Body of pancreas (tissue), 4 donors: ENCODE data around the gene PIP5KL1.

ENCODE experiments used
- POLR2A ChIP-seq, 3 donors: fragments of 450-650 bp; IDR thresholded peaks; one replicate each; pipeline ENCODE4 v1.6.1; 2016; ENCODE audit warnings: antibody characterized with exemption in 3 of 3, mild to moderate bottlenecking in 2 of 3
- TF ChIP-seq, protein P1 (sequence below), 7 experiments: fragments of 450-650 bp in 4 of 7; fragments of 200-600 bp in 3 of 7; sonication (generic) in 3 of 7; IDR thresholded peaks; one replicate each; pipeline ENCODE4 v1.5.1; 2016 to 2019; ENCODE audit warnings: antibody characterized with exemption in 7 of 7

DNA sequence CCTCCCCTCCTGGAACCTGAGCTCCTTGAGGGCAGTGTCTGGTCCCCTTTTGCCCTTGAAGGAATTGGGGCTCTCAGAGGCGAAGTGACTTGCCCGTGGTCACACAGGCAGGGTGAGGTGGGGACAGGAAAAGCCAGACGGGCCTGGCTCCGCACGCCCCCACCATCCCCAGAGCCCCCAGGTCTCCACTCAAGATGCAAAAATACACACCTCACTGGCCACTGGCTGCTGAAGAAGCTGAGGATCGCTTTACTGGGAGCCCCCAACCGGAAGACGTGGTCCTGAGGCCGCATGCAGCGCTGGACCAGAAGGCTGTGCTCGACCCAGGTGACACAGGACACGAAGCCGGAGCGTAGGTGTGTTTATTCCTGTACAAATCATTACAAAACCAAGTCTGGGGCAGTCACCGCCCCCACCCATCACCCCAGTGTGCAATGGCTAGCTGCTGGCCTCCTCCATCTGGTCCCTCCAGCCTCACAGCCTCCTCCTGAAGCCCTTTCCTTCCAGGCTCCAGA lies 45.5 kb downstream of the PIP5KL1 start:
- no peak for TF ChIP-seq POLR2A (IDR thresholded peaks at IDR 0.05)
- TF ChIP-seq, protein P1, sequence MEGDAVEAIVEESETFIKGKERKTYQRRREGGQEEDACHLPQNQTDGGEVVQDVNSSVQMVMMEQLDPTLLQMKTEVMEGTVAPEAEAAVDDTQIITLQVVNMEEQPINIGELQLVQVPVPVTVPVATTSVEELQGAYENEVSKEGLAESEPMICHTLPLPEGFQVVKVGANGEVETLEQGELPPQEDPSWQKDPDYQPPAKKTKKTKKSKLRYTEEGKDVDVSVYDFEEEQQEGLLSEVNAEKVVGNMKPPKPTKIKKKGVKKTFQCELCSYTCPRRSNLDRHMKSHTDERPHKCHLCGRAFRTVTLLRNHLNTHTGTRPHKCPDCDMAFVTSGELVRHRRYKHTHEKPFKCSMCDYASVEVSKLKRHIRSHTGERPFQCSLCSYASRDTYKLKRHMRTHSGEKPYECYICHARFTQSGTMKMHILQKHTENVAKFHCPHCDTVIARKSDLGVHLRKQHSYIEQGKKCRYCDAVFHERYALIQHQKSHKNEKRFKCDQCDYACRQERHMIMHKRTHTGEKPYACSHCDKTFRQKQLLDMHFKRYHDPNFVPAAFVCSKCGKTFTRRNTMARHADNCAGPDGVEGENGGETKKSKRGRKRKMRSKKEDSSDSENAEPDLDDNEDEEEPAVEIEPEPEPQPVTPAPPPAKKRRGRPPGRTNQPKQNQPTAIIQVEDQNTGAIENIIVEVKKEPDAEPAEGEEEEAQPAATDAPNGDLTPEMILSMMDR (IDR thresholded peaks at IDR 0.05) = no peak
